Neural progenitor cell (in vitro differentiated cells): ENCODE data around the gene FMR1NB.

Source experiments
- EZH2 ChIP-seq: fragments of 200-600 bp; sonication (generic); IDR thresholded peaks from 2 replicates; pipeline ENCODE4 v1.6.1; 2017; ENCODE audit warnings: antibody characterized with exemption, mild to moderate bottlenecking, moderate library complexity
- EZH2phosphoT487 ChIP-seq: fragments of 200-600 bp; sonication (generic); IDR thresholded peaks from 2 replicates; pipeline ENCODE4 v1.6.1; 2017; ENCODE audit warnings: antibody characterized with exemption
- TF ChIP-seq, protein P1 (sequence below): fragments of 200-600 bp; sonication (generic); IDR thresholded peaks from 2 replicates; pipeline ENCODE4 v1.5.1; 2017; ENCODE audit warnings: antibody characterized with exemption, mild to moderate bottlenecking

DNA sequence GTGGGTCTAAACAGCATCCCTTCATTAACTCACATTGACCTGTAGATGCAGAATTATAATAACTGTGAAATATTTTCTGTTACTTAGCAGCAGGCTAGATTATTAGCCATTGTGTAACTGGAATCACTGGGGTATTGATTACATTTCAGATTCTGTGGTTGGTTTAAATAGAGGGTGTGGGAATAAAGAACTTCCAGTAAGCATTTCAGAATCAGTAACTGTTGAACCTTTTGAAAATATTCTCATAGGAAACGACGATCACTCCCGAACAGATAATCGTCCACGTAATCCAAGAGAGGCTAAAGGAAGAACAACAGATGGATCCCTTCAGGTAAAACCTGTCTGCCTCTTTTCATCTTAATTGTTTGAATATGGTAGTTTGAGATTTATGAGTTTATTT is 35.9 kb upstream of the FMR1NB start:
- no peak for TF ChIP-seq EZH2phosphoT487
- TF ChIP-seq, protein P1, sequence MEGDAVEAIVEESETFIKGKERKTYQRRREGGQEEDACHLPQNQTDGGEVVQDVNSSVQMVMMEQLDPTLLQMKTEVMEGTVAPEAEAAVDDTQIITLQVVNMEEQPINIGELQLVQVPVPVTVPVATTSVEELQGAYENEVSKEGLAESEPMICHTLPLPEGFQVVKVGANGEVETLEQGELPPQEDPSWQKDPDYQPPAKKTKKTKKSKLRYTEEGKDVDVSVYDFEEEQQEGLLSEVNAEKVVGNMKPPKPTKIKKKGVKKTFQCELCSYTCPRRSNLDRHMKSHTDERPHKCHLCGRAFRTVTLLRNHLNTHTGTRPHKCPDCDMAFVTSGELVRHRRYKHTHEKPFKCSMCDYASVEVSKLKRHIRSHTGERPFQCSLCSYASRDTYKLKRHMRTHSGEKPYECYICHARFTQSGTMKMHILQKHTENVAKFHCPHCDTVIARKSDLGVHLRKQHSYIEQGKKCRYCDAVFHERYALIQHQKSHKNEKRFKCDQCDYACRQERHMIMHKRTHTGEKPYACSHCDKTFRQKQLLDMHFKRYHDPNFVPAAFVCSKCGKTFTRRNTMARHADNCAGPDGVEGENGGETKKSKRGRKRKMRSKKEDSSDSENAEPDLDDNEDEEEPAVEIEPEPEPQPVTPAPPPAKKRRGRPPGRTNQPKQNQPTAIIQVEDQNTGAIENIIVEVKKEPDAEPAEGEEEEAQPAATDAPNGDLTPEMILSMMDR = no peak
- no peak for TF ChIP-seq EZH2
